Glutamatergic neuron (in vitro differentiated cells): ENCODE data around the gene GRID1. TPM values are rescaled to one million over a fixed set of nuclear protein-coding genes. Genes with fewer than 3 reads are reported as not detected.
A peak's percentile ranks its signal among the peaks of the same experiment; 100 is the strongest.

Experiments
- DNase-seq: peaks from one replicate; pipeline ENCODE4 v3.0.0; 2022
- H3K27ac Mint-ChIP-seq: one replicate; pipeline ENCODE4 v1.8.0; 2020; ENCODE audit warnings: mild to moderate bottlenecking, mixed read lengths, inconsistent platforms; ENCODE audit not compliant: unreplicated experiment
- H3K27me3 Mint-ChIP-seq: one replicate; pipeline ENCODE4 v1.8.0; 2020; ENCODE audit warnings: mild to moderate bottlenecking, moderate library complexity, mixed read lengths, inconsistent platforms; ENCODE audit not compliant: unreplicated experiment
- H3K36me3 Mint-ChIP-seq: one replicate; pipeline ENCODE4 v1.8.0; 2020; ENCODE audit warnings: mild to moderate bottlenecking, mixed read lengths, inconsistent platforms; ENCODE audit not compliant: unreplicated experiment
- H3K4me1 Mint-ChIP-seq: one replicate; pipeline ENCODE4 v1.8.0; 2020; ENCODE audit warnings: mild to moderate bottlenecking, low read depth, mixed read lengths, inconsistent platforms; ENCODE audit not compliant: unreplicated experiment
- H3K4me3 Mint-ChIP-seq: one replicate; pipeline ENCODE4 v1.8.0; 2020; ENCODE audit warnings: mild to moderate bottlenecking, mixed read lengths, inconsistent platforms; ENCODE audit not compliant: unreplicated experiment
- H3K9me3 Mint-ChIP-seq: one replicate; pipeline ENCODE4 v1.8.0; 2020; ENCODE audit warnings: mild to moderate bottlenecking, moderate library complexity, mixed read lengths, inconsistent platforms; ENCODE audit not compliant: unreplicated experiment
- CTCF ChIP-seq: fragments of 200-600 bp; sonication (generic); IDR thresholded peaks from one replicate; pipeline ENCODE4 v1.5.0; 2021; ENCODE audit not compliant: partially characterized antibody, unreplicated experiment
- total RNA-seq: library from RNA; stranded (reverse); fragmentation: NEBNext Ultra II Directional; extraction: Animal tissue kit (Norgen Biotek cat#: 25700); gene quantifications from one replicate; pipeline ENCODE4 v1.2.1, GENCODE V29; 2021; ENCODE audit not compliant: unreplicated experiment

The GRID1 gene
- total RNA-seq, 1 donor from 2014 or later = 8.0 TPM

GRCh38 chr10:86316274-86316835, 50.2 kb downstream of the GRID1 start:
- H3K27me3 Mint-ChIP-seq = peaks cover 8% of the 10 kb centered on the region
- TF ChIP-seq CTCF = no peak
- H3K27ac Mint-ChIP-seq = no peak overlapping the region
- H3K4me3 Mint-ChIP-seq = no peak overlapping the region
- peaks cover 8% of the 10 kb centered on the region for H3K9me3 Mint-ChIP-seq
- H3K4me1 Mint-ChIP-seq = peaks cover 11% of the 10 kb centered on the region
- no peak for DNase-seq
- no peaks in the 10 kb centered on the region for H3K36me3 Mint-ChIP-seq

- Mint-ChIP-seq H3K4me3 (no peak overlapping the region), H3K4me1 (peaks cover 11% of the 10 kb centered on the region), H3K9me3 (peaks cover 8% of the 10 kb centered on the region), H3K27ac (no peak overlapping the region), H3K36me3 (no peaks in the 10 kb centered on the region), H3K27me3 (peaks cover 8% of the 10 kb centered on the region)
- no peak for TF ChIP-seq CTCF
- DNase-seq = no peak
Measured at GRCh38 chr10:86315549-86315942, 51.0 kb downstream of the GRID1 start.

GRCh38 chr10:86314616-86315548, 51.7 kb downstream of the GRID1 start:
- no peak for DNase-seq
- no peak for TF ChIP-seq CTCF
- Mint-ChIP-seq H3K4me3 (no peak overlapping the region), H3K4me1 (peaks cover 11% of the 10 kb centered on the region), H3K27me3 (peaks cover 8% of the 10 kb centered on the region), H3K9me3 (peaks cover 8% of the 10 kb centered on the region), H3K27ac (peak overlapping the region; percentile 28), H3K36me3 (no peaks in the 10 kb centered on the region)

- DNase-seq = peak; percentile 2
- H3K9me3 Mint-ChIP-seq = peaks cover 6% of the 10 kb centered on the region
- no peak for TF ChIP-seq CTCF
- H3K27me3 Mint-ChIP-seq = peaks cover 8% of the 10 kb centered on the region
- no peak overlapping the region for H3K27ac Mint-ChIP-seq
- H3K4me1 Mint-ChIP-seq = peaks cover 11% of the 10 kb centered on the region
- peaks cover 5% of the 10 kb centered on the region for H3K36me3 Mint-ChIP-seq
- H3K4me3 Mint-ChIP-seq = no peak overlapping the region
Measured at GRCh38 chr10:86313621-86314041, 53.0 kb downstream of the GRID1 start.
